Liver (tissue), 9 donors: ENCODE data around the gene NUDT6. TPM values are rescaled to one million over a fixed set of nuclear protein-coding genes. Genes with fewer than 3 reads are reported as not detected.

ENCODE experiments used
- DNase-seq: peaks from one replicate; pipeline ENCODE4 v3.0.0-alpha.2; 2017; ENCODE audit warnings: low spot score
- H3K27ac ChIP-seq, 2 donors: one replicate each; pipeline ENCODE4 v1.7.0; 2013; ENCODE audit warnings: inconsistent platforms in 2 of 2, low read length in 2 of 2, control low read depth in 1 of 2, low read depth in 1 of 2, mild to moderate bottlenecking in 1 of 2
- H3K27me3 ChIP-seq, 4 donors: one replicate each; pipeline versions ENCODE4 v1.6.1 to v1.7.0; 2013; ENCODE audit warnings: low read length in 3 of 4, inconsistent platforms in 1 of 4, mild to moderate bottlenecking in 1 of 4, moderate library complexity in 1 of 4; ENCODE audit not compliant: control insufficient read depth in 4 of 4, insufficient read depth in 4 of 4
- H3K36me3 ChIP-seq, 4 donors: one replicate each; pipeline versions ENCODE4 v1.6.1 to v1.7.0; 2013; ENCODE audit warnings: low read length in 3 of 4, mild to moderate bottlenecking in 3 of 4, low read depth in 1 of 4, moderate library complexity in 1 of 4; ENCODE audit not compliant: control insufficient read depth in 4 of 4, insufficient read depth in 3 of 4
- H3K4me1 ChIP-seq, 4 donors: one replicate each; pipeline versions ENCODE4 v1.6.1 to v1.7.0; 2013; ENCODE audit warnings: low read length in 3 of 4, mild to moderate bottlenecking in 3 of 4, moderate library complexity in 1 of 4; ENCODE audit not compliant: control insufficient read depth in 4 of 4, insufficient read depth in 4 of 4
- H3K4me3 ChIP-seq, 3 donors: one replicate each; pipeline versions ENCODE4 v1.6.1 to v1.7.0; 2013; ENCODE audit warnings: low read length in 3 of 3, control low read depth in 1 of 3, low read depth in 1 of 3, mild to moderate bottlenecking in 1 of 3
- H3K9ac ChIP-seq, 2 donors: one replicate each; pipeline ENCODE4 v1.7.0; 2013; ENCODE audit warnings: low read length in 2 of 2, mild to moderate bottlenecking in 2 of 2, moderate library complexity in 2 of 2, control low read depth in 1 of 2, low read depth in 1 of 2
- H3K9me3 ChIP-seq, 4 donors: one replicate each; pipeline versions ENCODE4 v1.6.1 to v1.7.0; 2013; ENCODE audit warnings: low read length in 3 of 4; ENCODE audit not compliant: control insufficient read depth in 4 of 4
- EGR1 ChIP-seq, 2 donors: IDR thresholded peaks; 2 replicates each; pipeline ENCODE4 v1.6.1; 2016 to 2018; ENCODE audit warnings: antibody characterized with exemption in 2 of 2, low read depth in 2 of 2
- GABPA ChIP-seq, 2 donors: IDR thresholded peaks in 1 of 2; conservative IDR thresholded peaks in 1 of 2; 2 replicates each; pipeline ENCODE4 v1.6.1; 2016; ENCODE audit warnings: antibody characterized with exemption in 2 of 2, mild to moderate bottlenecking in 1 of 2, moderate library complexity in 1 of 2
- HNF4A ChIP-seq, 2 donors: conservative IDR thresholded peaks; 2 replicates each; pipeline ENCODE4 v1.6.1; 2016; ENCODE audit warnings: antibody characterized with exemption in 2 of 2, mild to moderate bottlenecking in 2 of 2
- HNF4G ChIP-seq: IDR thresholded peaks from 2 replicates; pipeline ENCODE4 v1.6.1; 2016; ENCODE audit warnings: antibody characterized with exemption
- JUND ChIP-seq, 2 donors: IDR thresholded peaks; 2 replicates each; pipeline ENCODE4 v1.6.1; 2016; ENCODE audit warnings: antibody characterized with exemption in 2 of 2
- NR2F2 ChIP-seq: IDR thresholded peaks from 2 replicates; pipeline ENCODE4 v1.6.1; 2016; ENCODE audit warnings: antibody characterized with exemption
- RAD21 ChIP-seq, 2 donors: IDR thresholded peaks; 2 replicates each; pipeline ENCODE4 v1.6.1; 2016; ENCODE audit warnings: antibody characterized with exemption in 2 of 2, mild to moderate bottlenecking in 2 of 2
- RXRA ChIP-seq, 2 donors: IDR thresholded peaks; 2 replicates each; pipeline ENCODE4 v1.6.1; 2017 to 2018; ENCODE audit warnings: antibody characterized with exemption in 2 of 2, mild to moderate bottlenecking in 1 of 2
- SP1 ChIP-seq: IDR thresholded peaks from 2 replicates; pipeline ENCODE4 v1.6.1; 2018; ENCODE audit warnings: antibody characterized with exemption, mild to moderate bottlenecking
- TAF1 ChIP-seq: conservative IDR thresholded peaks from 2 replicates; pipeline ENCODE4 v1.6.1; 2016; ENCODE audit warnings: antibody characterized with exemption, mild to moderate bottlenecking
- YY1 ChIP-seq: IDR thresholded peaks from 2 replicates; pipeline ENCODE4 v1.6.1; 2016; ENCODE audit warnings: antibody characterized with exemption, mild to moderate bottlenecking
- WGBS: extraction: QIAGEN DNeasy Blood & Tissue Kit; methylation state at CpG from one replicate; pipeline ENCODE4 v1.1.7; 2013; 5-methylcytosine and 5-hydroxymethylcytosine counted together
- polyA plus RNA-seq, 2 donors: library from polyadenylated mRNA; stranded (reverse) in 1 of 2; unstranded in 1 of 2; fragments of 200-250 nt in 1 of 2; fragments of >200 nt in 1 of 2; fragmentation: Nextera tagmentation in 1 of 2; extraction: Ambion mirVana in 1 of 2; gene quantifications; one replicate each; pipeline versions ENCODE4 v1.2.1 to v1.2.3, GENCODE V29; 2013 to 2015
- total RNA-seq, 2 donors: library from RNA; depleted of rRNA; stranded (reverse); fragments of >200 nt; gene quantifications; one replicate each; pipeline ENCODE4 v1.2.3, GENCODE V29; 2014
- TF ChIP-seq, protein P1 (sequence below): fragments of 150-350 bp; IDR thresholded peaks from 2 replicates; pipeline ENCODE4 v1.5.1; 2017; ENCODE audit warnings: improper control_type of control experiment, low read depth, low read length; ENCODE audit not compliant: missing input control
- TF ChIP-seq, protein P2 (sequence below): IDR thresholded peaks from 2 replicates; pipeline ENCODE4 v1.6.1; 2016; ENCODE audit warnings: antibody characterized with exemption, mild to moderate bottlenecking
- TF ChIP-seq, protein P3 (sequence below): IDR thresholded peaks from 2 replicates; pipeline ENCODE4 v1.6.1; 2016; ENCODE audit warnings: antibody characterized with exemption
- TF ChIP-seq, protein P4 (sequence below): IDR thresholded peaks from 2 replicates; pipeline ENCODE4 v1.6.1; 2016; ENCODE audit warnings: antibody characterized with exemption
- TF ChIP-seq, protein P5 (sequence below): IDR thresholded peaks from 2 replicates; pipeline ENCODE4 v1.6.1; 2016; ENCODE audit warnings: antibody characterized with exemption
- donor health status: healthy.
- donor health status: healthy.
- donor health status: healthy.
- donor health status: healthy.
- donor health status: healthy.

Gene NUDT6
- total and polyA plus RNA-seq, 4 donors, result 8.8 to 13.8 (median 11.0) TPM

DNA sequence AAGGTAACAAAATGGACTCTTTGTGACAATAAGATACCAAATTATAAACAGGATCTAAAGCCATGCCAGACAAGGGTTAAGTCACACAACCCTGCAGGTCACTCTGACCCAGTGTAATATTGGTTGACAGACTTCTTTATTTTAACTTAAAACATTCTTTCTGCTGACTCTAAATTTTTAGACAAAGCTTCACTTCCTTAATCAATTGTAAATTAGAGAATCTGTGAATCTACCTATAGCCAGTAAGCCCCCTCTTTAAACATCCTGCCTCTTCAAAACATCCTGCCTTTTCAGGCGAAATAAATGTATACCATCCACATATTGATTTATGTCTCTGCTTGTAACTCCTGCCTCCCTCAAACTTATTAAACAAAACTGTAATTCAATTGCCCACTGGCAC, 14.2 kb downstream of the NUDT6 start:
- Histone ChIP-seq H3K9me3 (no peaks in the 10 kb centered on the region), H3K27me3 (no peaks in the 10 kb centered on the region), H3K9ac (no peak overlapping the region), H3K4me1 (peaks cover 0 to 25% (median 14%) of the 10 kb centered on the region in 4 donors), H3K27ac (no peak overlapping the region), H3K36me3 (peaks cover 0 to 4% (median 2%) of the 10 kb centered on the region in 4 donors), H3K4me3 (no peak overlapping the region)
- 96% methylated on average over 1 of the region's 1 CpG for WGBS
- DNase-seq, result no peak
- TF ChIP-seq, protein P1, sequence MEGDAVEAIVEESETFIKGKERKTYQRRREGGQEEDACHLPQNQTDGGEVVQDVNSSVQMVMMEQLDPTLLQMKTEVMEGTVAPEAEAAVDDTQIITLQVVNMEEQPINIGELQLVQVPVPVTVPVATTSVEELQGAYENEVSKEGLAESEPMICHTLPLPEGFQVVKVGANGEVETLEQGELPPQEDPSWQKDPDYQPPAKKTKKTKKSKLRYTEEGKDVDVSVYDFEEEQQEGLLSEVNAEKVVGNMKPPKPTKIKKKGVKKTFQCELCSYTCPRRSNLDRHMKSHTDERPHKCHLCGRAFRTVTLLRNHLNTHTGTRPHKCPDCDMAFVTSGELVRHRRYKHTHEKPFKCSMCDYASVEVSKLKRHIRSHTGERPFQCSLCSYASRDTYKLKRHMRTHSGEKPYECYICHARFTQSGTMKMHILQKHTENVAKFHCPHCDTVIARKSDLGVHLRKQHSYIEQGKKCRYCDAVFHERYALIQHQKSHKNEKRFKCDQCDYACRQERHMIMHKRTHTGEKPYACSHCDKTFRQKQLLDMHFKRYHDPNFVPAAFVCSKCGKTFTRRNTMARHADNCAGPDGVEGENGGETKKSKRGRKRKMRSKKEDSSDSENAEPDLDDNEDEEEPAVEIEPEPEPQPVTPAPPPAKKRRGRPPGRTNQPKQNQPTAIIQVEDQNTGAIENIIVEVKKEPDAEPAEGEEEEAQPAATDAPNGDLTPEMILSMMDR, result no peak
- TF ChIP-seq, protein P2, sequence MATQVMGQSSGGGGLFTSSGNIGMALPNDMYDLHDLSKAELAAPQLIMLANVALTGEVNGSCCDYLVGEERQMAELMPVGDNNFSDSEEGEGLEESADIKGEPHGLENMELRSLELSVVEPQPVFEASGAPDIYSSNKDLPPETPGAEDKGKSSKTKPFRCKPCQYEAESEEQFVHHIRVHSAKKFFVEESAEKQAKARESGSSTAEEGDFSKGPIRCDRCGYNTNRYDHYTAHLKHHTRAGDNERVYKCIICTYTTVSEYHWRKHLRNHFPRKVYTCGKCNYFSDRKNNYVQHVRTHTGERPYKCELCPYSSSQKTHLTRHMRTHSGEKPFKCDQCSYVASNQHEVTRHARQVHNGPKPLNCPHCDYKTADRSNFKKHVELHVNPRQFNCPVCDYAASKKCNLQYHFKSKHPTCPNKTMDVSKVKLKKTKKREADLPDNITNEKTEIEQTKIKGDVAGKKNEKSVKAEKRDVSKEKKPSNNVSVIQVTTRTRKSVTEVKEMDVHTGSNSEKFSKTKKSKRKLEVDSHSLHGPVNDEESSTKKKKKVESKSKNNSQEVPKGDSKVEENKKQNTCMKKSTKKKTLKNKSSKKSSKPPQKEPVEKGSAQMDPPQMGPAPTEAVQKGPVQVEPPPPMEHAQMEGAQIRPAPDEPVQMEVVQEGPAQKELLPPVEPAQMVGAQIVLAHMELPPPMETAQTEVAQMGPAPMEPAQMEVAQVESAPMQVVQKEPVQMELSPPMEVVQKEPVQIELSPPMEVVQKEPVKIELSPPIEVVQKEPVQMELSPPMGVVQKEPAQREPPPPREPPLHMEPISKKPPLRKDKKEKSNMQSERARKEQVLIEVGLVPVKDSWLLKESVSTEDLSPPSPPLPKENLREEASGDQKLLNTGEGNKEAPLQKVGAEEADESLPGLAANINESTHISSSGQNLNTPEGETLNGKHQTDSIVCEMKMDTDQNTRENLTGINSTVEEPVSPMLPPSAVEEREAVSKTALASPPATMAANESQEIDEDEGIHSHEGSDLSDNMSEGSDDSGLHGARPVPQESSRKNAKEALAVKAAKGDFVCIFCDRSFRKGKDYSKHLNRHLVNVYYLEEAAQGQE, result no peak
- TF ChIP-seq HNF4A (conservative IDR thresholded peaks at IDR 0.05) (no peak), HNF4G (no peak), TAF1 (no peak), JUND (IDR thresholded peaks at IDR 0.05) (no peak), NR2F2 (no peak), EGR1 (IDR thresholded peaks at IDR 0.05; ENCODE audit: low read depth in 2 of 2) (no peak), SP1 (no peak), GABPA (IDR thresholded peaks at IDR 0.05 in 1 of 2, conservative IDR thresholded peaks at IDR 0.05 in 1 of 2) (no peak), YY1 (no peak), RXRA (IDR thresholded peaks at IDR 0.05) (no peak), RAD21 (IDR thresholded peaks at IDR 0.05) (no peak)
- TF ChIP-seq, protein P3, sequence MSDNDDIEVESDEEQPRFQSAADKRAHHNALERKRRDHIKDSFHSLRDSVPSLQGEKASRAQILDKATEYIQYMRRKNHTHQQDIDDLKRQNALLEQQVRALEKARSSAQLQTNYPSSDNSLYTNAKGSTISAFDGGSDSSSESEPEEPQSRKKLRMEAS, result no peak
- TF ChIP-seq, protein P4, sequence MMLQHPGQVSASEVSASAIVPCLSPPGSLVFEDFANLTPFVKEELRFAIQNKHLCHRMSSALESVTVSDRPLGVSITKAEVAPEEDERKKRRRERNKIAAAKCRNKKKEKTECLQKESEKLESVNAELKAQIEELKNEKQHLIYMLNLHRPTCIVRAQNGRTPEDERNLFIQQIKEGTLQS, result no peak
- TF ChIP-seq, protein P5, sequence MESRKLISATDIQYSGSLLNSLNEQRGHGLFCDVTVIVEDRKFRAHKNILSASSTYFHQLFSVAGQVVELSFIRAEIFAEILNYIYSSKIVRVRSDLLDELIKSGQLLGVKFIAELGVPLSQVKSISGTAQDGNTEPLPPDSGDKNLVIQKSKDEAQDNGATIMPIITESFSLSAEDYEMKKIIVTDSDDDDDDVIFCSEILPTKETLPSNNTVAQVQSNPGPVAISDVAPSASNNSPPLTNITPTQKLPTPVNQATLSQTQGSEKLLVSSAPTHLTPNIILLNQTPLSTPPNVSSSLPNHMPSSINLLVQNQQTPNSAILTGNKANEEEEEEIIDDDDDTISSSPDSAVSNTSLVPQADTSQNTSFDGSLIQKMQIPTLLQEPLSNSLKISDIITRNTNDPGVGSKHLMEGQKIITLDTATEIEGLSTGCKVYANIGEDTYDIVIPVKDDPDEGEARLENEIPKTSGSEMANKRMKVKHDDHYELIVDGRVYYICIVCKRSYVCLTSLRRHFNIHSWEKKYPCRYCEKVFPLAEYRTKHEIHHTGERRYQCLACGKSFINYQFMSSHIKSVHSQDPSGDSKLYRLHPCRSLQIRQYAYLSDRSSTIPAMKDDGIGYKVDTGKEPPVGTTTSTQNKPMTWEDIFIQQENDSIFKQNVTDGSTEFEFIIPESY, result no peak

DNA sequence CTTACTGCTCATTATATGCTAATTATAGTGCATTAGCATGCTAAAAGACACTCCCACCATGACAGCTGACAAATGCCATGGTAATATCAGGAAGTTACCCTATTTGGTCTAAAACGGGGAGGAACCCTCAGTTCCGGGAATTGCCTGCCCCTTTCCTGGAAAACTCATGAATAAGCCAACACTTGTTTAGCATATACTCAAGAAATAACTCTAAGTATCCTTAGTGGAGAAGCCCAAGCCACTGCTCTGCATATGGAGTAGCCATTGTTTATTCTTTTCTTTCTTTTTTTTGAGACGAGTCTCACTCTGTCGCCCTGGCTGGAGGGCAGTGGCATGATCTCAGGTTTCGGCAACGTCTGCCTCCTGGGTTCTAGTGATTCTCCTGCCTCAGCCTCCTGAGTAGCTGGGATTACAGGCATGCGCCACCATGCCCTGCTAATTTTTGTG, 15.5 kb downstream of the NUDT6 start:
- WGBS, result 90% methylated on average over 7 of the region's 7 CpGs

More for the DNA sequence above, 15.5 kb downstream of the NUDT6 start:
- TF ChIP-seq RXRA (IDR thresholded peaks at IDR 0.05) (no peak), JUND (IDR thresholded peaks at IDR 0.05) (no peak), RAD21 (IDR thresholded peaks at IDR 0.05) (no peak), EGR1 (IDR thresholded peaks at IDR 0.05; ENCODE audit: low read depth in 2 of 2) (no peak), SP1 (no peak), GABPA (IDR thresholded peaks at IDR 0.05 in 1 of 2, conservative IDR thresholded peaks at IDR 0.05 in 1 of 2) (no peak), HNF4G (no peak), TAF1 (no peak)
- TF ChIP-seq, protein P3, result no peak
- TF ChIP-seq, protein P1, result no peak
- Histone ChIP-seq H3K4me1 (peaks cover 0 to 13% (median 4%) of the 10 kb centered on the region in 4 donors), H3K36me3 (peaks cover 0 to 4% (median 2%) of the 10 kb centered on the region in 4 donors), H3K9ac (no peak overlapping the region), H3K4me3 (no peak overlapping the region), H3K27ac (no peak overlapping the region), H3K27me3 (no peaks in the 10 kb centered on the region), H3K9me3 (no peaks in the 10 kb centered on the region)
- no peak for DNase-seq
